Calu3 (cell line): Measurements from ENCODE around the gene POLR2A. TPM values are rescaled to one million over a fixed set of nuclear protein-coding genes. Genes with fewer than 3 reads are reported as not detected.
A peak's percentile ranks its signal among the peaks of the same experiment; 100 is the strongest.

ENCODE experiments used
- BruUV-seq: library from RNA; stranded (reverse); fragments of 400-500 nt; replicated peaks from 2 replicates; lab custom pipeline; 2021; lab: Mats Ljungman, UMichigan
- CTCF ChIA-PET: fragments of 300-600 bp; sonication (Branson Sonifier 250); formaldehyde crosslinking; loops from one replicate; lab custom pipeline; 2022; ENCODE audit warnings: antibody characterized with exemption; lab: Charles Lee
- DNase-seq: peaks from one replicate; pipeline ENCODE4 v3.0.0; 2022
- H3K27ac Mint-ChIP-seq: one replicate; pipeline ENCODE4 v1.8.0; 2022; ENCODE audit warnings: mixed read lengths; ENCODE audit not compliant: unreplicated experiment
- H3K27me3 Mint-ChIP-seq: one replicate; pipeline ENCODE4 v1.8.0; 2022; ENCODE audit warnings: mixed read lengths; ENCODE audit not compliant: unreplicated experiment
- H3K36me3 Mint-ChIP-seq: one replicate; pipeline ENCODE4 v1.8.0; 2022; ENCODE audit warnings: mild to moderate bottlenecking, moderate library complexity, mixed read lengths; ENCODE audit not compliant: insufficient read depth, unreplicated experiment
- H3K4me1 Mint-ChIP-seq: one replicate; pipeline ENCODE4 v1.8.0; 2022; ENCODE audit warnings: mild to moderate bottlenecking, low read depth, mixed read lengths; ENCODE audit not compliant: unreplicated experiment
- H3K4me3 Mint-ChIP-seq: one replicate; pipeline ENCODE4 v1.8.0; 2022; ENCODE audit warnings: mild to moderate bottlenecking, low read depth, moderate library complexity, mixed read lengths; ENCODE audit not compliant: unreplicated experiment
- H3K9me3 Mint-ChIP-seq: one replicate; pipeline ENCODE4 v1.8.0; 2022; ENCODE audit warnings: low read depth, mixed read lengths; ENCODE audit not compliant: unreplicated experiment
- intact Hi-C: fragments of 100-400 bp; cut with micrococcal nuclease; formaldehyde crosslinking; loops from one replicate; pipeline ENCODE4 v1.10.0; 2022; ENCODE audit not compliant: unreplicated experiment
- total RNA-seq: library from RNA; stranded (reverse); gene quantifications from 2 replicates; pipeline ENCODE4 v1.2.3, GENCODE V29; 2022
- TF ChIP-seq, protein P1 (sequence below): fragments of 200-600 bp; IDR thresholded peaks from one replicate; pipeline ENCODE4 v1.8.0; 2022; ENCODE audit warnings: antibody characterized with exemption; ENCODE audit not compliant: unreplicated experiment

Gene POLR2A
- total RNA-seq, 1 experiment from 2014 or later = 89.0 TPM

DNA sequence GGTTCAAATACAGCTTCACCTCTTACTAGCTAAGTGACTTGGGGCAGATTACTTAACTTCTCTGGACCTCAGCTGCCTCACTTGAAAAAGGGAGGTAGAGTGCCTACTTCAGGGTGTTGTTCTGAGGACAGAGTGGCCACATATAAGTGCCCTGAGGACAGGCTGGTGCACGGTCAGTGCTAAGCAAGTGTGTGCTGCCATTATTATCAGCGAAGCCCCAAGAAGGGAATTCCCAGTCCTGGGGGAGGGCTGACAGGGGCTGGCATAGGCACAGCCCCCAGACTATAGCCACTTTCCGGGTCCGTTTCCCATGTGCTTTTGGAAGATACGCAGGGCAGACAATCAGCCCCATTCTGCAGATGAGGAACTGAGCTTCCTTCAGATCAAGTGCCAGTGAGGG is 7.2 kb upstream of the POLR2A start:
- peak overlapping the region; percentile 74 for H3K4me3 Mint-ChIP-seq
- no peaks in the 10 kb centered on the region for H3K27me3 Mint-ChIP-seq
- no peak overlapping the region for H3K27ac Mint-ChIP-seq
- BruUV-seq = TSS peak; percentile 22
- TF ChIP-seq, protein P1, sequence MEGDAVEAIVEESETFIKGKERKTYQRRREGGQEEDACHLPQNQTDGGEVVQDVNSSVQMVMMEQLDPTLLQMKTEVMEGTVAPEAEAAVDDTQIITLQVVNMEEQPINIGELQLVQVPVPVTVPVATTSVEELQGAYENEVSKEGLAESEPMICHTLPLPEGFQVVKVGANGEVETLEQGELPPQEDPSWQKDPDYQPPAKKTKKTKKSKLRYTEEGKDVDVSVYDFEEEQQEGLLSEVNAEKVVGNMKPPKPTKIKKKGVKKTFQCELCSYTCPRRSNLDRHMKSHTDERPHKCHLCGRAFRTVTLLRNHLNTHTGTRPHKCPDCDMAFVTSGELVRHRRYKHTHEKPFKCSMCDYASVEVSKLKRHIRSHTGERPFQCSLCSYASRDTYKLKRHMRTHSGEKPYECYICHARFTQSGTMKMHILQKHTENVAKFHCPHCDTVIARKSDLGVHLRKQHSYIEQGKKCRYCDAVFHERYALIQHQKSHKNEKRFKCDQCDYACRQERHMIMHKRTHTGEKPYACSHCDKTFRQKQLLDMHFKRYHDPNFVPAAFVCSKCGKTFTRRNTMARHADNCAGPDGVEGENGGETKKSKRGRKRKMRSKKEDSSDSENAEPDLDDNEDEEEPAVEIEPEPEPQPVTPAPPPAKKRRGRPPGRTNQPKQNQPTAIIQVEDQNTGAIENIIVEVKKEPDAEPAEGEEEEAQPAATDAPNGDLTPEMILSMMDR = no peak
- peaks cover 3% of the 10 kb centered on the region for H3K9me3 Mint-ChIP-seq
- intact Hi-C loops = loop anchor here (5.0 kb wide), 1 partner anchor 40 kb away; the partner anchor contains the start of genes FGF11 and TMEM102
- CTCF ChIA-PET = interaction anchor here (1.0 kb wide), 1 partner anchor 40 kb away, joined by 3 read pairs; no protein-coding TSS in a partner anchor
- peaks cover 35% of the 10 kb centered on the region for H3K36me3 Mint-ChIP-seq
- H3K4me1 Mint-ChIP-seq = peaks cover 34% of the 10 kb centered on the region
- DNase-seq = no peak

DNA sequence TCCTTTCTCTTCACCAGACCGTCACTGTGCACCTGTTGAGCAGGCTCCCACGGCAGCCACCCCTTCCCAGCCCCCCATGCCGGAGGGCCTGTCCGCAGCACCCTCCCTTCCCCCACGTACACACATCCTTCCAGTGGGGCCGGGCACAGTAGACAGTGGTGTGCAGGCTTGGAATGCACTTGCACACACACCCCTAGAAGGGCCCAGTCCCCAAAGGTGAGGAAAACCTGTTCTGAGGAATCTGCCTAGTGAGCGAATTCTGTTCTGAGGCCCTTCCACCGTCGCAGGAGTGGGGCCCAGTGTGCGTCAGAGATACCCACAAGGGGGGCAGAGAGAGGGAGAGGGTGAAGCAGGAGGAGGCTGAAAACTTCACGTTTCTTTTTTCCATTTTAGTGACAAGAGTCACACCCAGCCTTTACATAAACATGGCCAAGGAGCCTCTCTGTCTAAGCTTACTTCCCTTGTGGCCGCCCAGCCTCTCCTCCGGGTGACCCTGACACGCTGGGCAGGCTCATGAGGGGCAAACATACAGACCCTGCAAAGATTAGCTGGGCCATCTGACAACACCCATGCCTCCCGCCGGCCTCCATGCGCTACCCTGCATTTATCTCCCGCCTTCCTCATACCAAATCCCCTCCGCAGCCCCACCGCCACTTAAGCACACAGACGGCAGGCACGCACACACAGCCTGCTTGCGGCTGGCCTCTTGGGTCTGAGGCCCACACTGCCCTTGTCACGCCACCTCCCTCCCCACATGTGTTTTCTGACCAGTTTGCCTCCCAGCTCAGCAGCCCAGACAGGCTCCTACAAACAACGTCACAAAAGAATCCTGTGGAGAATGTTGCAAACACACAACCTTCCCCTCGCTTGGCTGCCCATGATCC is 6.5 kb upstream of the POLR2A start:
- H3K27me3 Mint-ChIP-seq = no peaks in the 10 kb centered on the region
- DNase-seq = peak; percentile 26
- TF ChIP-seq, protein P1 = no peak
- peak overlapping the region; percentile 74 for H3K4me3 Mint-ChIP-seq
- CTCF ChIA-PET = interaction anchor here (0.5 to 0.9 kb wide), 2 partner anchors 36 to 41 kb away, joined by 3 read pairs; no protein-coding TSS in a partner anchor
- peaks cover 40% of the 10 kb centered on the region for H3K4me1 Mint-ChIP-seq
- peaks cover 37% of the 10 kb centered on the region for H3K36me3 Mint-ChIP-seq
- intact Hi-C loops = loop anchor here (5.0 kb wide), 1 partner anchor 40 kb away; the partner anchor contains the start of genes FGF11 and TMEM102
- peak overlapping the region; percentile 48 for H3K27ac Mint-ChIP-seq
- peaks cover 3% of the 10 kb centered on the region for H3K9me3 Mint-ChIP-seq
- no TSS peak for BruUV-seq

DNA sequence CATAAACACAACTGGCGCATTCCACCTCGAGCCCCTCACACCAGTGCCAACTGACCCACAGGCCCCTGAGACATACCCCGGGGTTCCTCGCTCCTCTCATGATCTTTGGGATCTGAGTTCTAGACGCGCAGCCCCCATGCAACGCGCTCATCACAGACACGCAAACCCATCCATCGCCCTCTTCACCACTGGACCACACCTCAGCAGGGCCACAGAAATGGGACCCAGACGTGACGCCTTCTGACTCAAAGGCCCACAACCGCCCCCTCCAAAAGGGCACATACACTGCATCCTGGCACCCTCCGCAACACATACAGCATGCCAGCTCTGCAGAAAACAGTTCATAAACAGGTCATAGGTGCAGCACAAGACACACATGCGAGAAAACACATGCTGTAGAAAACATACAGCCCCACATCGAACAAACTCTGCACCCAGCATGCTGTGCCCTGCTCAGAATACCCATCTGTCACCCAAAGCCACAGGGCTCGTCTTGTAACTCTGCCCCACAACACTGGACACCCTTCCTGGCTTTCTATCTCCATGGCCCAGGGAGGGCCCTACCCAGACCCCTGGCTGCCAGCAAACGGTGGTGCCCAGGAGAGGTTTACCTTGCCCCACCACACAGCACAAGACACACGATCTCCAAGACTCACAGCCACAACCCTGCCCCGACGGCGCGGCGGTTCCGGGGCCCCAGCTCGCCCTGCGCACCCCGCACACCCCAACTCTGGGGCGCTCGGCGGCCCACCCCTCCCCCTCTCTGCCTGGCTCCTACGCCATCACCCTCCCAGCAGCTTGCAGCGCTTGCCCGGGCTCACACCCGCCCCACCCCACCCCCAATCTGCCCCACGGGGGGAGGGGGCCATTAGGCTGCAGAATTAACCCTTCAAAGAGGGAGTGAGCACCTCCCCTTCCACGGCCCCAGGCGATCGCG is 5.6 kb upstream of the POLR2A start:
- Mint-ChIP-seq H3K27me3 (no peaks in the 10 kb centered on the region), H3K9me3 (peaks cover 3% of the 10 kb centered on the region), H3K36me3 (peaks cover 46% of the 10 kb centered on the region), H3K27ac (peak overlapping the region; percentile 48), H3K4me1 (peaks cover 47% of the 10 kb centered on the region), H3K4me3 (peak overlapping the region; percentile 74)
- no TSS peak for BruUV-seq
- intact Hi-C loops = loop anchor here (5.0 kb wide), 1 partner anchor 41 kb away; the partner anchor contains the start of genes FGF11 and TMEM102
- CTCF ChIA-PET = interaction anchor here (0.5 to 1.3 kb wide), 4 partner anchors 37 to 82 kb away, joined by 3 to 5 read pairs (median 3); no protein-coding TSS in a partner anchor
- DNase-seq = peak; percentile 35
- TF ChIP-seq, protein P1 = no peak
